Endothelial cell of umbilical vein (primary cell): ENCODE measurements around the gene ZNF341. TPM values are rescaled to one million over a fixed set of nuclear protein-coding genes. Genes with fewer than 3 reads are reported as not detected.

Experiments used
- Bru-seq: library from RNA; stranded (reverse); fragments of 400-500 nt; gene quantifications from one replicate; lab custom pipeline; 2021; lab: Mats Ljungman, UMichigan
- BruChase-seq, 2 experiments: library from RNA; stranded (reverse); fragments of 400-500 nt; gene quantifications; one replicate each; lab custom pipeline; 2021; lab: Mats Ljungman, UMichigan
- BruUV-seq: library from RNA; stranded (reverse); fragments of 400-500 nt; replicated peaks from 2 replicates; lab custom pipeline; 2021; lab: Mats Ljungman, UMichigan
- CTCF ChIA-PET: fragments of 300-600, 350-600 bp; sonication (Branson Sonifier 250); formaldehyde crosslinking; loops from one replicate; lab custom pipeline; 2021; ENCODE audit warnings: antibody characterized with exemption, inconsistent platforms; lab: Charles Lee
- POLR2A ChIA-PET: fragments of 300-600, 350-600 bp; sonication (Branson Sonifier 250); formaldehyde crosslinking; loops from one replicate; lab custom pipeline; 2021; ENCODE audit warnings: antibody characterized with exemption, inconsistent platforms; lab: Charles Lee
- DNase-seq: peaks from one replicate; pipeline ENCODE4 v3.0.0-alpha.2; 2011; ENCODE audit warnings: low read depth, low spot score
- FAIRE-seq: peaks from 2 replicates; lab custom pipeline; 2011; peaks lifted over from hg19 to GRCh38; lab: Jason Lieb, UNC
- H2AFZ ChIP-seq: 2 replicates; pipeline ENCODE4 v1.6.0; 2012; ENCODE audit warnings: low read depth, low read length, control low read depth, inconsistent platforms
- H3K27ac ChIP-seq: 2 replicates; pipeline ENCODE4 v1.5.1; 2011; ENCODE audit warnings: low read depth, mild to moderate bottlenecking, control low read depth, low read length, moderate library complexity; ENCODE audit not compliant: insufficient read depth
- H3K27me3 ChIP-seq, 2 experiments: 2 replicates each; pipeline versions ENCODE4 v1.6.0 to v1.6.1; 2011; ENCODE audit warnings: low read length in 2 of 2, mixed read lengths in 1 of 2; ENCODE audit not compliant: control insufficient read depth in 2 of 2, insufficient read depth in 2 of 2
- H3K36me3 ChIP-seq, 2 experiments: 2 replicates in 1 of 2; 3 replicates in 1 of 2; pipeline ENCODE4 v1.5.1; 2011; ENCODE audit warnings: low read length in 2 of 2, mild to moderate bottlenecking in 1 of 2, moderate library complexity in 1 of 2; ENCODE audit not compliant: control insufficient read depth in 2 of 2, insufficient read depth in 2 of 2; ENCODE audit errors: extremely low read depth in 1 of 2
- H3K4me1 ChIP-seq: 3 replicates; pipeline ENCODE4 v1.5.1; 2011; ENCODE audit warnings: mild to moderate bottlenecking, low read length; ENCODE audit not compliant: control insufficient read depth, insufficient read depth; ENCODE audit errors: extremely low read depth
- H3K4me2 ChIP-seq: 2 replicates; pipeline ENCODE4 v1.6.1; 2011; ENCODE audit warnings: low read length, control low read depth, mixed read lengths; ENCODE audit not compliant: insufficient read depth
- H3K4me3 ChIP-seq, 3 experiments: fragments of 200-600 bp in 1 of 3; sonication (generic), shearing (Covaris generic) in 1 of 3; replicated peaks in 1 of 3; 2 replicates each; pipeline ENCODE4 v1.5.1; 2011 to 2016; ENCODE audit warnings: control low read depth in 3 of 3, low read length in 3 of 3, mild to moderate bottlenecking in 2 of 3, inconsistent platforms in 1 of 3, low read depth in 1 of 3, moderate library complexity in 1 of 3; ENCODE audit not compliant: insufficient read depth in 1 of 3
- H3K79me2 ChIP-seq: 2 replicates; pipeline ENCODE4 v1.6.0; 2012; ENCODE audit warnings: low read length, inconsistent platforms; ENCODE audit not compliant: control insufficient read depth, insufficient read depth
- H3K9ac ChIP-seq: replicated peaks from 2 replicates; pipeline ENCODE3; 2011; ENCODE audit warnings: low read length, control low read depth; ENCODE audit not compliant: insufficient read depth; ENCODE audit errors: extremely low read depth
- H3K9me1 ChIP-seq: replicated peaks from 3 replicates; pipeline ENCODE4 v1.6.0; 2011; ENCODE audit warnings: mild to moderate bottlenecking, low read length; ENCODE audit not compliant: control insufficient read depth, insufficient read depth; ENCODE audit errors: extremely low read depth
- H3K9me3 ChIP-seq: replicated peaks from 2 replicates; pipeline ENCODE4 v1.5.1; 2012; ENCODE audit warnings: low read length, inconsistent platforms; ENCODE audit not compliant: control insufficient read depth, insufficient read depth
- H4K20me1 ChIP-seq: replicated peaks from 2 replicates; pipeline ENCODE3; 2011; ENCODE audit warnings: mild to moderate bottlenecking, low read length; ENCODE audit not compliant: control insufficient read depth, insufficient read depth; ENCODE audit errors: extremely low read depth
- CTCF ChIP-seq, 2 donors: IDR thresholded peaks; 1 replicate in 1 of 2; 2 replicates in 1 of 2; pipeline ENCODE4 v1.5.1; 2011; ENCODE audit warnings: low read length in 2 of 2, mild to moderate bottlenecking in 2 of 2, moderate library complexity in 2 of 2, control low read depth in 1 of 2, inconsistent platforms in 1 of 2, low read depth in 1 of 2; ENCODE audit not compliant: insufficient read depth in 1 of 2; ENCODE audit errors: extremely low read depth in 1 of 2
- EZH2 ChIP-seq: IDR thresholded peaks from 2 replicates; pipeline ENCODE4 v1.6.1; 2012; ENCODE audit warnings: borderline replicate concordance, low read depth, mild to moderate bottlenecking, moderate library complexity, low read length, inconsistent platforms; ENCODE audit not compliant: severe bottlenecking
- JUN ChIP-seq: IDR thresholded peaks from 2 replicates; pipeline ENCODE4 v1.6.1; 2011; ENCODE audit warnings: borderline replicate concordance, low read depth; ENCODE audit not compliant: insufficient read length, insufficient read depth
- MAX ChIP-seq: IDR thresholded peaks from 2 replicates; pipeline ENCODE4 v1.6.1; 2011; ENCODE audit not compliant: insufficient read depth, insufficient read length
- MYC ChIP-seq: IDR thresholded peaks from one replicate; pipeline ENCODE4 v1.6.1; 2011; ENCODE audit warnings: mild to moderate bottlenecking, low read depth, low read length
- POLR2A ChIP-seq: IDR thresholded peaks from 2 replicates; pipeline ENCODE4 v1.6.1; 2012; ENCODE audit warnings: low read depth, mild to moderate bottlenecking, control low read depth, low read length
- POLR2AphosphoS5 ChIP-seq: IDR thresholded peaks from 2 replicates; pipeline ENCODE4 v1.6.1; 2012; ENCODE audit warnings: low read depth, mild to moderate bottlenecking, control low read depth, low read length, moderate library complexity; ENCODE audit not compliant: insufficient read depth
- dilution Hi-C: fragments of 300-500 bp; cut with MboI; formaldehyde crosslinking; loops from one replicate; pipeline ENCODE4 v1.15.0; 2019; ENCODE audit warnings: low sequenced_read_pairs; ENCODE audit not compliant: extremely low pct_ligation_motif_present
- intact Hi-C: fragments of 100-400 bp; cut with micrococcal nuclease; formaldehyde crosslinking; loops from one replicate; pipeline ENCODE4 v1.10.0; 2022
- long read RNA-seq: library from polyadenylated mRNA; stranded (forward); transcript quantifications from one replicate; pipeline ENCODE4 v2.0.0, GENCODE V29; 2021
- polyA minus RNA-seq, 3 experiments: library from RNA; depleted of rRNA, polyadenylated mRNA; stranded (reverse); fragments of >200 nt; gene quantifications; 1 replicate in 1 of 3; 2 replicates in 2 of 3; pipeline ENCODE4 v1.2.3, GENCODE V29; 2011
- polyA plus RNA-seq, 4 experiments: library from polyadenylated mRNA; depleted of rRNA in 3 of 4; stranded (reverse) in 3 of 4; unstranded in 1 of 4; fragments of >200 nt; gene quantifications; 2 replicates each; pipeline versions ENCODE4 v1.2.1 to v1.2.3, GENCODE V29; 2011 to 2012; ENCODE audit warnings: missing spikeins in 1 of 4
- total RNA-seq: library from RNA; stranded (reverse); gene quantifications from 2 replicates; pipeline ENCODE4 v1.2.3, GENCODE V29; 2021

The ZNF341 gene
- 3.9 and 4.9 TPM in 2 replicates for total RNA-seq
- polyA plus RNA-seq = 4.9 and 5.5 TPM in 2 replicates
- 3.1 and 3.5 TPM in 2 replicates for polyA plus RNA-seq (2011; cell fraction: cytosol; rRNA removed)
- 9.2 and 10.2 TPM in 2 replicates for polyA plus RNA-seq (2011; cell fraction: nucleus; rRNA removed)
- polyA plus RNA-seq (2012) = 2.5 and 3.4 TPM in 2 replicates
- polyA minus RNA-seq = 4.4 and 5.7 TPM in 2 replicates
- polyA minus RNA-seq (2011; cell fraction: cytosol; rRNA and poly(A)+ RNA removed) = 2.4 TPM
- 5.0 and 5.5 TPM in 2 replicates for polyA minus RNA-seq (2011; cell fraction: nucleus; rRNA and poly(A)+ RNA removed)
- percentile 46 among the genes with signal in this experiment for Bru-seq, nascent RNA
- percentile 55 among the genes with signal in this experiment for BruChase-seq, experiment 1, labeled RNA remaining after a 6-hour chase
- percentile 54 among the genes with signal in this experiment for BruChase-seq, experiment 2, labeled RNA remaining after a 2-hour chase
- long read RNA-seq, transcript ZNF341-201 (15 exons, 3,661 nt) = major isoform, 6 of 16 reads
- long read RNA-seq, partial matches to known transcripts = 0 of 16 reads
- long read RNA-seq, other reads (novel, unspliced or antisense) = 7 of 16 reads

GRCh38 chr20:33731693-33732165, at the start of gene ZNF341:
Gene ZNF341, plus strand, starts transcription at chr20:33731996. Its CDS starts 26 bp downstream, at chr20:33732022.
- BruUV-seq = no TSS peak
- Histone ChIP-seq H3K27ac (peak within 1 kb of the TSS; percentile 53), H3K4me1 (peaks cover 22% of the 10 kb centered on the region), H3K4me2 (peak within 1 kb of the TSS; percentile 74), H3K79me2 (no peaks in the 10 kb centered on the region), H3K9me3 (peaks cover 2% of the 10 kb centered on the region), H4K20me1 (no peaks in the 10 kb centered on the region), H2AFZ (peak within 1 kb of the TSS; percentile 97), H3K36me3 (no peaks in the 10 kb centered on the region), H3K9me1 (no peaks in the 10 kb centered on the region), H3K9ac (peak within 1 kb of the TSS; percentile 66), H3K27me3 (no peaks in the 10 kb centered on the region), H3K4me3 (peak within 1 kb of the TSS; percentile 17 to 59 (median 51))
- peak; percentile 89 to 96 for TF ChIP-seq CTCF (IDR thresholded peaks at IDR 0.05; ENCODE audit: extremely low read depth in 1 of 2, insufficient read depth in 1 of 2, low read depth in 1 of 2, low read length in 2 of 2)
- peak; percentile 5 for TF ChIP-seq POLR2AphosphoS5
- no peak for TF ChIP-seq MYC
- no peak for TF ChIP-seq EZH2
- no peak for TF ChIP-seq MAX
- peak; percentile 22 for TF ChIP-seq POLR2A
- TF ChIP-seq JUN = no peak
- POLR2A ChIA-PET = no interaction called here
- intact Hi-C loops = loop anchor here (1.0 to 5.0 kb wide), 8 partner anchors 44 to 396 kb away; partner anchors contain the start of genes CHMP4B, E2F1 and NECAB3
- peak; percentile 74 for DNase-seq
- peak; percentile 82 for FAIRE-seq
- CTCF ChIA-PET = interaction anchor here (0.6 to 2.0 kb wide), 22 partner anchors 9 to 337 kb away, joined by 3 to 21 read pairs (median 4); partner anchors contain the start of genes ACTL10, CHMP4B and PXMP4
- dilution Hi-C loops = no loop called here
